H9 (cell line): ENCODE results near the gene TSC22D1. TPM values are rescaled to one million over a fixed set of nuclear protein-coding genes. Genes with fewer than 3 reads are reported as not detected.

Source experiments
- DNase-seq: peaks from one replicate; pipeline ENCODE4 v3.0.0-alpha.2; 2017
- H2AFZ ChIP-seq: one replicate; pipeline ENCODE4 v1.6.1; 2013; ENCODE audit warnings: mild to moderate bottlenecking, low read length, control low read depth, moderate library complexity
- H2AK5ac ChIP-seq: 2 replicates; pipeline ENCODE4 v1.6.1; 2013; ENCODE audit warnings: low read length, control low read depth, mixed read lengths; ENCODE audit not compliant: insufficient read length
- H2BK120ac ChIP-seq: one replicate; pipeline ENCODE4 v1.6.1; 2013; ENCODE audit warnings: low read depth, mild to moderate bottlenecking, low read length, control low read depth, inconsistent platforms; ENCODE audit not compliant: poor library complexity, severe bottlenecking
- H2BK12ac ChIP-seq: 2 replicates; pipeline ENCODE4 v1.6.1; 2013; ENCODE audit warnings: low read length, control low read depth, mixed read lengths, low read depth; ENCODE audit not compliant: insufficient read length
- H2BK15ac ChIP-seq: 2 replicates; pipeline ENCODE4 v1.6.1; 2013; ENCODE audit warnings: low read depth, low read length, control low read depth
- H2BK20ac ChIP-seq: one replicate; pipeline ENCODE4 v1.6.1; 2013; ENCODE audit warnings: low read depth, mild to moderate bottlenecking, low read length, control low read depth, inconsistent platforms; ENCODE audit not compliant: poor library complexity, severe bottlenecking
- H2BK5ac ChIP-seq: 2 replicates; pipeline ENCODE4 v1.6.1; 2013; ENCODE audit warnings: low read length, control low read depth, mixed read lengths; ENCODE audit not compliant: insufficient read length
- H3K14ac ChIP-seq: 2 replicates; pipeline ENCODE4 v1.6.1; 2013; ENCODE audit warnings: low read length, control low read depth; ENCODE audit not compliant: insufficient read depth
- H3K18ac ChIP-seq: 2 replicates; pipeline ENCODE4 v1.6.1; 2013; ENCODE audit warnings: low read depth, mild to moderate bottlenecking, mixed read lengths, low read length, control low read depth; ENCODE audit not compliant: insufficient read length
- H3K23ac ChIP-seq: 2 replicates; pipeline ENCODE4 v1.6.1; 2013; ENCODE audit warnings: low read length, control low read depth, mixed read lengths, low read depth; ENCODE audit not compliant: insufficient read length
- H3K23me2 ChIP-seq: 2 replicates; pipeline ENCODE4 v1.6.1; 2013; ENCODE audit warnings: low read depth, mild to moderate bottlenecking, mixed read lengths, low read length, control low read depth; ENCODE audit not compliant: insufficient read length, poor library complexity, severe bottlenecking
- H3K27ac ChIP-seq: 2 replicates; pipeline ENCODE4 v1.5.1; 2013; ENCODE audit warnings: low read length, control low read depth, mixed read lengths, low read depth; ENCODE audit not compliant: insufficient read length
- H3K27me3 ChIP-seq: 2 replicates; pipeline ENCODE4 v1.6.1; 2013; ENCODE audit warnings: low read length, control low read depth, inconsistent platforms; ENCODE audit not compliant: insufficient read depth
- H3K4ac ChIP-seq: 2 replicates; pipeline ENCODE4 v1.6.1; 2013; ENCODE audit warnings: low read depth, mild to moderate bottlenecking, control low read depth, inconsistent platforms, low read length, moderate library complexity
- H3K4me1 ChIP-seq: 2 replicates; pipeline ENCODE4 v1.6.1; 2013; ENCODE audit warnings: low read length, control low read depth, inconsistent platforms; ENCODE audit not compliant: insufficient read depth
- H3K4me2 ChIP-seq: 2 replicates; pipeline ENCODE4 v1.6.1; 2013; ENCODE audit warnings: low read length, control low read depth, mixed read lengths; ENCODE audit not compliant: insufficient read length, insufficient read depth
- H3K56ac ChIP-seq: 2 replicates; pipeline ENCODE4 v1.6.1; 2013; ENCODE audit warnings: low read depth, mild to moderate bottlenecking, mixed read lengths, low read length, control low read depth; ENCODE audit not compliant: insufficient read length
- H3K79me1 ChIP-seq: 2 replicates; pipeline ENCODE4 v1.6.1; 2013; ENCODE audit warnings: low read depth, mild to moderate bottlenecking, moderate library complexity, low read length, control low read depth, inconsistent platforms; ENCODE audit not compliant: insufficient read depth, poor library complexity, severe bottlenecking
- H3K79me2 ChIP-seq: 2 replicates; pipeline ENCODE4 v1.6.1; 2013; ENCODE audit warnings: low read length, control low read depth, inconsistent platforms; ENCODE audit not compliant: insufficient read depth
- H3K9ac ChIP-seq: 2 replicates; pipeline ENCODE4 v1.6.1; 2013; ENCODE audit warnings: low read length, control low read depth, mixed read lengths; ENCODE audit not compliant: insufficient read length; ENCODE audit errors: extremely low read depth
- H3K9me3 ChIP-seq: one replicate; pipeline ENCODE4 v1.6.1; 2013; ENCODE audit warnings: low read depth, low read length, inconsistent platforms; ENCODE audit not compliant: control insufficient read depth
- H3T11ph ChIP-seq: one replicate; pipeline ENCODE4 v1.6.1; 2013; ENCODE audit warnings: mild to moderate bottlenecking, low read length, control low read depth, inconsistent platforms
- H4K20me1 ChIP-seq: one replicate; pipeline ENCODE4 v1.6.1; 2013; ENCODE audit not compliant: control insufficient read depth, insufficient read length, insufficient read depth
- H4K5ac ChIP-seq: 2 replicates; pipeline ENCODE4 v1.6.1; 2013; ENCODE audit warnings: low read depth, mild to moderate bottlenecking, mixed read lengths, low read length, control low read depth; ENCODE audit not compliant: insufficient read length
- H4K8ac ChIP-seq: replicated peaks from 2 replicates; pipeline ENCODE4 v1.6.1; 2013; ENCODE audit warnings: low read length, control low read depth, mixed read lengths, low read depth; ENCODE audit not compliant: insufficient read length
- H4K91ac ChIP-seq: 2 replicates; pipeline ENCODE4 v1.6.1; 2013; ENCODE audit warnings: low read depth, mild to moderate bottlenecking, moderate library complexity, mixed read lengths, low read length, control low read depth; ENCODE audit not compliant: insufficient read length
- H3K27ac Mint-ChIP-seq, 3 experiments: 2 replicates in 2 of 3; 3 replicates in 1 of 3; pipeline ENCODE4 v1.8.0; 2020 to 2021; ENCODE audit warnings: mixed read lengths in 3 of 3, mild to moderate bottlenecking in 1 of 3, moderate library complexity in 1 of 3
- H3K27me3 Mint-ChIP-seq: 2 replicates; pipeline ENCODE4 v1.8.0; 2021; ENCODE audit warnings: low read depth, mild to moderate bottlenecking, moderate library complexity, mixed read lengths
- H3K36me3 Mint-ChIP-seq, 3 experiments: 2 replicates in 2 of 3; 3 replicates in 1 of 3; pipeline ENCODE4 v1.8.0; 2020 to 2021; ENCODE audit warnings: low read depth in 3 of 3, mixed read lengths in 3 of 3; ENCODE audit not compliant: insufficient read depth in 1 of 3
- H3K4me1 Mint-ChIP-seq, 2 experiments: 2 replicates each; pipeline ENCODE4 v1.8.0; 2020; ENCODE audit warnings: mixed read lengths in 2 of 2
- H3K4me3 Mint-ChIP-seq, 2 experiments: 2 replicates in 1 of 2; 3 replicates in 1 of 2; pipeline ENCODE4 v1.8.0; 2020 to 2021; ENCODE audit warnings: mild to moderate bottlenecking in 2 of 2, mixed read lengths in 2 of 2, moderate library complexity in 1 of 2
- H3K9me3 Mint-ChIP-seq, 2 experiments: 2 replicates in 1 of 2; 3 replicates in 1 of 2; pipeline ENCODE4 v1.8.0; 2020; ENCODE audit warnings: mild to moderate bottlenecking in 2 of 2, mixed read lengths in 2 of 2, moderate library complexity in 1 of 2
- total RNA-seq: library from RNA; stranded (reverse); gene quantifications from 2 replicates; pipeline ENCODE4 v1.2.1, GENCODE V29; 2021
- TF ChIP-seq, protein P1 (sequence below): fragments of 200-600 bp; sonication (generic); conservative IDR thresholded peaks from 3 replicates; pipeline ENCODE4 v1.8.0; 2021; ENCODE audit warnings: antibody characterized with exemption, mild to moderate bottlenecking

The TSC22D1 gene
- total RNA-seq, 1 experiment from 2014 or later, result 76.7 TPM

DNA sequence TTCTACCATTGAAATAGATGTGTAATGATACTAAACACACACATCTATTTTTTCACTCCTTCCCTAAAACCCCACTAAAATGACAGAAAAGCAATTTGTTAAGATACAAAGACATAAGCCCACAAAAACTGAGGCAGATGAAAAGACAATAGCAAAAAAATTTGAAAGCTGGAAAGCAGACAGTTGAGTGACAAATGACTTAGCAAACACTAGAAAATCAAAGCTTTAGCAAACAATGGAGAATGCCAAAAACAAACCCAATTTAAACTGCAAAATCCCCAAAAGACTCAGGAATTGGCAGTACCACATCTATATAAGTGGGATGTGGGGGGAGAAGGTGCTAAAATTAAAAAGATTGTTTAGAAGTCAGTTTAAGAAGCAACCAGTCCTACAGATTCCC is 9.5 kb downstream of the TSC22D1 start:
- H3K79me2 ChIP-seq, result peaks cover 31% of the 10 kb centered on the region; the same call in 1 of the 2 replicates
- no peak overlapping the region for H4K91ac ChIP-seq
- no peak overlapping the region for H4K5ac ChIP-seq
- H3K14ac ChIP-seq, result no peak overlapping the region
- no peak overlapping the region for H2BK120ac ChIP-seq
- H3K27ac ChIP-seq, result no peak overlapping the region
- no peaks in the 10 kb centered on the region for H3K9me3 Mint-ChIP-seq
- DNase-seq, result no peak
- no peak overlapping the region for H2AFZ ChIP-seq
- no peak overlapping the region for H3K4ac ChIP-seq
- H3K4me1 Mint-ChIP-seq, result peaks cover 44 to 53% of the 10 kb centered on the region in 2 experiments
- peak overlapping the region; percentile 83 for H3K23ac ChIP-seq
- H3K56ac ChIP-seq, result no peak overlapping the region
- peaks cover 6% of the 10 kb centered on the region; the same call in 1 of the 2 replicates for H3K4me1 ChIP-seq
- H2BK20ac ChIP-seq, result no peak overlapping the region
- H3K4me2 ChIP-seq, result peak overlapping the region; percentile 16
- H3T11ph ChIP-seq, result no peak overlapping the region
- no peaks in the 10 kb centered on the region for H3K27me3 Mint-ChIP-seq
- no peak overlapping the region for H3K18ac ChIP-seq
- H3K23me2 ChIP-seq, result peaks cover 2% of the 10 kb centered on the region
- no peak overlapping the region for H2AK5ac ChIP-seq
- no peaks in the 10 kb centered on the region for H3K9me3 ChIP-seq
- no peak overlapping the region for H3K9ac ChIP-seq
- peaks cover 3 to 13% (median 4%) of the 10 kb centered on the region in 3 experiments for H3K36me3 Mint-ChIP-seq
- no peak overlapping the region for H2BK15ac ChIP-seq
- H2BK12ac ChIP-seq, result no peak overlapping the region
- no peaks in the 10 kb centered on the region for H3K27me3 ChIP-seq
- H2BK5ac ChIP-seq, result no peak overlapping the region
- TF ChIP-seq, protein P1, sequence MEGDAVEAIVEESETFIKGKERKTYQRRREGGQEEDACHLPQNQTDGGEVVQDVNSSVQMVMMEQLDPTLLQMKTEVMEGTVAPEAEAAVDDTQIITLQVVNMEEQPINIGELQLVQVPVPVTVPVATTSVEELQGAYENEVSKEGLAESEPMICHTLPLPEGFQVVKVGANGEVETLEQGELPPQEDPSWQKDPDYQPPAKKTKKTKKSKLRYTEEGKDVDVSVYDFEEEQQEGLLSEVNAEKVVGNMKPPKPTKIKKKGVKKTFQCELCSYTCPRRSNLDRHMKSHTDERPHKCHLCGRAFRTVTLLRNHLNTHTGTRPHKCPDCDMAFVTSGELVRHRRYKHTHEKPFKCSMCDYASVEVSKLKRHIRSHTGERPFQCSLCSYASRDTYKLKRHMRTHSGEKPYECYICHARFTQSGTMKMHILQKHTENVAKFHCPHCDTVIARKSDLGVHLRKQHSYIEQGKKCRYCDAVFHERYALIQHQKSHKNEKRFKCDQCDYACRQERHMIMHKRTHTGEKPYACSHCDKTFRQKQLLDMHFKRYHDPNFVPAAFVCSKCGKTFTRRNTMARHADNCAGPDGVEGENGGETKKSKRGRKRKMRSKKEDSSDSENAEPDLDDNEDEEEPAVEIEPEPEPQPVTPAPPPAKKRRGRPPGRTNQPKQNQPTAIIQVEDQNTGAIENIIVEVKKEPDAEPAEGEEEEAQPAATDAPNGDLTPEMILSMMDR, result no peak
- no peaks in the 10 kb centered on the region for H4K20me1 ChIP-seq
- H3K27ac Mint-ChIP-seq, result peak overlapping the region; percentile 31 to 81 (median 76); a peak in 5 of 7 replicates
- H3K4me3 Mint-ChIP-seq, result no peak overlapping the region; a peak in 2 of 5 replicates
- H4K8ac ChIP-seq, result no peak overlapping the region
- peaks cover 2% of the 10 kb centered on the region for H3K79me1 ChIP-seq
